Suprapubic skin (tissue), 4 donors: ENCODE results near the gene SYT1. TPM values are rescaled to one million over a fixed set of nuclear protein-coding genes. Genes with fewer than 3 reads are reported as not detected.

Experiments
- DNase-seq, 2 donors: peaks; one replicate each; pipeline ENCODE4 v3.0.0-alpha.2; 2019; ENCODE audit warnings: low spot score in 2 of 2
- H3K27ac ChIP-seq: fragments of 200-600 bp; sonication (generic); one replicate; pipeline ENCODE4 v1.5.1; 2019
- H3K27me3 ChIP-seq: fragments of 200-600 bp; sonication (generic); one replicate; pipeline ENCODE4 v1.5.1; 2019
- H3K36me3 ChIP-seq: fragments of 200-600 bp; sonication (generic); one replicate; pipeline ENCODE4 v1.5.1; 2019
- H3K4me1 ChIP-seq: fragments of 200-600 bp; sonication (generic); one replicate; pipeline ENCODE4 v1.5.1; 2019
- H3K4me3 ChIP-seq: fragments of 200-600 bp; sonication (generic); one replicate; pipeline ENCODE4 v1.5.1; 2019; ENCODE audit warnings: mild to moderate bottlenecking
- H3K9me3 ChIP-seq: fragments of 200-600 bp; sonication (generic); one replicate; pipeline ENCODE4 v1.5.1; 2019
- EP300 ChIP-seq: sonication (generic); formaldehyde crosslinking; IDR thresholded peaks from one replicate; pipeline ENCODE4 v1.6.1; 2017; ENCODE audit warnings: antibody characterized with exemption
- POLR2A ChIP-seq, 2 donors: fragments of 450-650 bp; IDR thresholded peaks; one replicate each; pipeline ENCODE4 v1.6.1; 2017; ENCODE audit warnings: antibody characterized with exemption in 2 of 2, mild to moderate bottlenecking in 2 of 2, moderate library complexity in 2 of 2
- POLR2AphosphoS5 ChIP-seq, 3 donors: sonication (generic); formaldehyde crosslinking; IDR thresholded peaks; one replicate each; pipeline ENCODE4 v1.6.1; 2017; ENCODE audit warnings: antibody characterized with exemption in 3 of 3
- WGBS: methylation state at CpG from one replicate; pipeline ENCODE4 v1.1.5; 2018; 5-methylcytosine and 5-hydroxymethylcytosine counted together
- total RNA-seq, 4 donors: library from RNA; depleted of rRNA; stranded (reverse); fragments of >200 nt; gene quantifications; one replicate each; pipeline ENCODE4 v1.1.0, GENCODE V29; 2016
- TF ChIP-seq, protein P1 (sequence below), 2 donors: fragments of 200-600 bp in 1 of 2; fragments of 450-650 bp in 1 of 2; sonication (generic) in 1 of 2; IDR thresholded peaks; one replicate each; pipeline ENCODE4 v1.5.1; 2016 to 2019; ENCODE audit warnings: antibody characterized with exemption in 2 of 2, mild to moderate bottlenecking in 1 of 2, moderate library complexity in 1 of 2

Gene SYT1
- total RNA-seq, 4 donors from 2014 or later = 0.15 to 0.31 TPM; not detected in 2

DNA sequence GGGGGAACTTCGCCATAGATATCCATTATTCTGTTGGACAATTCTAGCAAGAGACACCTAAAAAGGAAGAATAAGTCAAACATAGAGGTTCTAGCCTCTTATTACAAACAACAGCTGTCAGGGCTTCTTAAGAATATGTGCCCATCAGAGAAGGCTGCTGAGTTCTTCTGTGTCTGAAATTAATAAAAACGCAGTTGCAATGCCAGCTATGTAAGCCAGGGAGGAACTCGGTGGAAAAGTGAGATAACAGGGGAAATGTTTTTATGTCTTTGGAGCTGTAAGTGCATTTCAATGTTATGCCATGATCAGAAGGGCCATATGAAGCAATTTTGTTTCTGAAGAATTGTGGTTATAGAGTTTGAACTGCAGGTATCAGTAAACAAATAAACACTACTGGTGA lies 95.0 kb downstream of the SYT1 start:
- no peaks in the 10 kb centered on the region for H3K9me3 ChIP-seq
- no peaks in the 10 kb centered on the region for H3K36me3 ChIP-seq
- 59% methylated on average over 3 of the region's 3 CpGs for WGBS
- no peaks in the 10 kb centered on the region for H3K27me3 ChIP-seq
- H3K4me1 ChIP-seq = no peaks in the 10 kb centered on the region
- no peak overlapping the region for H3K4me3 ChIP-seq
- no peak for TF ChIP-seq POLR2A (IDR thresholded peaks at IDR 0.05)
- no peak for DNase-seq
- H3K27ac ChIP-seq = no peak overlapping the region

DNA sequence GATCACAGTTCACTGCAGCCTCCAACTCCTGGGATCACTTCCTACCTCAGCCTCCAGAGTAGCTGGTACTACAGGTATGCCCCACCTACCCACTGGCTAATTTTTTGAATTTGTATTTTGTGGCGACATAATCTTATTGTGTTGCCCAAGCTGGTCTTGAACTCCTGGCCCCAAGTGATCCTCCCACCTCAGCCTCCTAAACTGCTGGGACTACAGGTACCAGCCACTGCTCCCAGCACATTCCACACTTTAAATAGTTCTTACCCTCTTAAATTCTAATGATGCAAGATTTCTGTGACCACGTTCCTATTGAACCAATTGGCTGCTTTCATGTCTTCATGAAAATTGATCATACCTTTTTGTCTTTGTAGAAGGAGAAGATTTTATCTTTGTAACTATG lies 96.6 kb downstream of the SYT1 start:
- TF ChIP-seq EP300 = no peak
- H3K27ac ChIP-seq = no peak overlapping the region
- H3K27me3 ChIP-seq = no peaks in the 10 kb centered on the region
- H3K9me3 ChIP-seq = no peaks in the 10 kb centered on the region
- H3K4me1 ChIP-seq = no peaks in the 10 kb centered on the region
- no peaks in the 10 kb centered on the region for H3K36me3 ChIP-seq
- 90% methylated on average over 2 of the region's 2 CpGs for WGBS
- no peak for DNase-seq
- no peak overlapping the region for H3K4me3 ChIP-seq

DNA sequence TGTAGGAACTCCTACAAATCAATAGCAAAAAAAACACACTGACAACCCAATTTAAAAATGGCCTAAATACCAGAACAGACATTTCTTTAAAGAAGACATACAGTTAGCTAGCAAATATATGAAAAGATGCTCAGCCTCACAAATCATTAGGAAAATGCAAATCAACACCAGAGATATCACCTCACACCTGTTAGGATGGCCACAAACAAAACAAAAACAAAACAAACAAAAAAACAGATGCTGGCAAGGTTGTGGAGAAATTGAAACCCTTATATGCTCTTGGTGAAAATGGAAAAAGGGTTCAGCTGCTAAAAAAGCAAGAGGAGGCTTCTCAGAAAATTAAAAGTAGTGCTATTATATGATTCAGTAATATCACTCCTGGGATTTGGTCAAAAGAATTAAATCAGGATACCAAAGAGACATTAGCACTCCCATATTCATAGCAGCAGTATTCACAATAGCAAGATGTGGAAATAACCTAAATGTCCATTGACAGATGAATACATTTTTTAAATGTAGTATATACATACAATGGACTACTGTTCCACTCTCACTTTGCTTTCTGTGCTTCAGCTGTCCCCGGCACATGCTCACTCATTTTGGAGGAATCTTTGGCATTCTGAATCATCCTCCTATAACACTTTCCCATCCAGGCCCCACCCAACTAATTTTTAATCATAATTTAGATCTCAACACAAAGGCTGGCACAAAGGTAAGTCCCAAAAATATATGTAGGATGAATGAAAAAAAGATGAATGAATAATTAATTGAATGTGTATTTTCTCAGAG lies 99.1 kb downstream of the SYT1 start:
- Histone ChIP-seq H3K9me3 (no peaks in the 10 kb centered on the region), H3K36me3 (no peaks in the 10 kb centered on the region), H3K27ac (no peak overlapping the region), H3K4me1 (no peaks in the 10 kb centered on the region), H3K27me3 (no peaks in the 10 kb centered on the region), H3K4me3 (no peak overlapping the region)
- TF ChIP-seq EP300 = no peak
- TF ChIP-seq, protein P1, sequence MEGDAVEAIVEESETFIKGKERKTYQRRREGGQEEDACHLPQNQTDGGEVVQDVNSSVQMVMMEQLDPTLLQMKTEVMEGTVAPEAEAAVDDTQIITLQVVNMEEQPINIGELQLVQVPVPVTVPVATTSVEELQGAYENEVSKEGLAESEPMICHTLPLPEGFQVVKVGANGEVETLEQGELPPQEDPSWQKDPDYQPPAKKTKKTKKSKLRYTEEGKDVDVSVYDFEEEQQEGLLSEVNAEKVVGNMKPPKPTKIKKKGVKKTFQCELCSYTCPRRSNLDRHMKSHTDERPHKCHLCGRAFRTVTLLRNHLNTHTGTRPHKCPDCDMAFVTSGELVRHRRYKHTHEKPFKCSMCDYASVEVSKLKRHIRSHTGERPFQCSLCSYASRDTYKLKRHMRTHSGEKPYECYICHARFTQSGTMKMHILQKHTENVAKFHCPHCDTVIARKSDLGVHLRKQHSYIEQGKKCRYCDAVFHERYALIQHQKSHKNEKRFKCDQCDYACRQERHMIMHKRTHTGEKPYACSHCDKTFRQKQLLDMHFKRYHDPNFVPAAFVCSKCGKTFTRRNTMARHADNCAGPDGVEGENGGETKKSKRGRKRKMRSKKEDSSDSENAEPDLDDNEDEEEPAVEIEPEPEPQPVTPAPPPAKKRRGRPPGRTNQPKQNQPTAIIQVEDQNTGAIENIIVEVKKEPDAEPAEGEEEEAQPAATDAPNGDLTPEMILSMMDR (IDR thresholded peaks at IDR 0.05) = no peak
- TF ChIP-seq POLR2AphosphoS5 (IDR thresholded peaks at IDR 0.05) = no peak
- no peak for TF ChIP-seq POLR2A (IDR thresholded peaks at IDR 0.05)
- DNase-seq = no peak
- 45% methylated on average over 1 of the region's 1 CpG for WGBS

DNA sequence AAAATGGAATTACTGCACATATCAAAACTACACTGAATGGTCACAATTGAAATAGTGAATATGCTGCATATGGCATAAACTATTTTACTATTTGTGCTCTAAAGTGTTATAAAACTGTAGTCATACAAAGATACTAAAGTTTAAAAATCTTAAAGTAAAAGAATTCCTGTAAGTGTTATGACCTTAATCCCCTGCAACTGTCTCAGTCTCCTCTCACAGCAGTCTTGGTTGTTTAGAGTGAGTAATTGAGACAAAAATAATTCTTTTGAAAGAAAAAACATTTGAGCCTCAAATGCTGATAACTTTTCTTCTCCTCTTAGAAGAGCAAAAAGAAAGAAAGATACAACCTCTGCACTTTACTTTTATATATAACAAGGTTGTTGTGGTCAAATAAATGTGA lies 99.9 kb downstream of the SYT1 start:
- Histone ChIP-seq H3K9me3 (no peaks in the 10 kb centered on the region), H3K4me1 (no peaks in the 10 kb centered on the region), H3K36me3 (no peaks in the 10 kb centered on the region), H3K4me3 (no peak overlapping the region), H3K27me3 (no peaks in the 10 kb centered on the region), H3K27ac (no peak overlapping the region)
- no peak for DNase-seq
- TF ChIP-seq POLR2A (IDR thresholded peaks at IDR 0.05) = no peak
- no peak for TF ChIP-seq EP300
- no peak for TF ChIP-seq POLR2AphosphoS5 (IDR thresholded peaks at IDR 0.05)
- TF ChIP-seq, protein P1 (IDR thresholded peaks at IDR 0.05) = no peak

DNA sequence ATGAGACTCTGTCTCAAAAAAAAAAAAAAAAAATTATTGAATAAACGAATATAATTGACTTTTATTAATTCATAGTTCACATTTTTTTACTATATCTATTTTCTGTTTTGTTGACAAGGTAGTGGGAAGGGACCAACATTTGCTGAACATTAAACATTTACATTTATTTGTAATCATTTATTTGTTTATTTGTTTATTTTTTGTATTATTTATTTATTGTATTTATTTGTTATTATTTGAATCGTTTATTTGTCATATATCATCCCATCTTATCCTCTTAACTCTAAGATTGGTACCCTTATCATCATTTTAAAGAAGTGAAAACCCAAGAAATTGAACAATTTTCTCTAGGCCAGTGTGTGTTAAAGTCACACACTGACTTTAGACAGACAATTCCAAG lies 101.5 kb downstream of the SYT1 start:
- DNase-seq = no peak
- no peaks in the 10 kb centered on the region for H3K36me3 ChIP-seq
- H3K27ac ChIP-seq = no peak overlapping the region
- TF ChIP-seq EP300 (no peak), POLR2AphosphoS5 (IDR thresholded peaks at IDR 0.05) (no peak), POLR2A (IDR thresholded peaks at IDR 0.05) (no peak)
- TF ChIP-seq, protein P1 (IDR thresholded peaks at IDR 0.05) = no peak
- no peaks in the 10 kb centered on the region for H3K9me3 ChIP-seq
- no peaks in the 10 kb centered on the region for H3K4me1 ChIP-seq
- H3K27me3 ChIP-seq = no peaks in the 10 kb centered on the region
- H3K4me3 ChIP-seq = no peak overlapping the region
- WGBS = 77% methylated on average over 2 of the region's 2 CpGs

DNA sequence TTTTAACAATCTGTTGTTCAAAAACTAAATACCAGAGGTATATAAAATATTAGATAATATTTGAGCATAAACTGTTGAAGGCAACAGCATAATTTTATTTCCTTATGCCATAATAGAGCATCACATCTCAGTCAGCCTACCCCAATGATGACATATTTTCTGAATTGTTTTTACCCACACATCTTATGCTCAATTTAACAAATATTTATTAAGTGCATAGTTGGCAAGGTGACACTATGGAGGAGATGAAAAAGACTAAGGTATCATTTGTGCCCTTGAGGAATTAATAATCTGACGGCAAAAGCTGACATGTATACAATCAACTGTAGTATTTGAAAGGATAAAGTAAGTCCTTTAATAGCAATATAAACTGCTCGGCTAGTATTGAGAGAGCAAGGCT lies 102.4 kb downstream of the SYT1 start:
- DNase-seq = no peak
- no peaks in the 10 kb centered on the region for H3K9me3 ChIP-seq
- no peak overlapping the region for H3K27ac ChIP-seq
- TF ChIP-seq POLR2A (IDR thresholded peaks at IDR 0.05) = no peak
- WGBS = 57% methylated on average over 2 of the region's 2 CpGs
- H3K4me3 ChIP-seq = no peak overlapping the region
- H3K4me1 ChIP-seq = no peaks in the 10 kb centered on the region
- no peaks in the 10 kb centered on the region for H3K36me3 ChIP-seq
- H3K27me3 ChIP-seq = no peaks in the 10 kb centered on the region

DNA sequence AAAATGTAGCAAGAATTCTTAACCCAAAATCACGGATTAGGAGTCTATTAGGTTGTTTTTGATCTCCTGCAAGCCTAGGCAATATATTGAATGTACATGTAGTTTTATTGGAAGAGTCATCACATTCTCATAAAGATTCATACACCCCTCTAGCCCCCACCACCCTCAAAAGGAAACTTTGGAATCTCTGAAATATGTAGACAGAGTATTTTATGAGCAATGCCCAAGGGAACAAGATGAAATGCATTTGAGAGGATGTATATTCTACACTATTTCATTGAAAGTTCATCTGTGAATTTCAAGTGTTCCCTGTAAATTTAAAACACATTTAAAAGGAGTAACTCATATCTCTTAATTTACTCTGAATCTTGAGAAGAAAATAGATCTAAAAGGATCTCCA lies 103.7 kb downstream of the SYT1 start:
- no peaks in the 10 kb centered on the region for H3K27me3 ChIP-seq
- no peak for DNase-seq
- no peak overlapping the region for H3K4me3 ChIP-seq
- no peaks in the 10 kb centered on the region for H3K36me3 ChIP-seq
- no peaks in the 10 kb centered on the region for H3K9me3 ChIP-seq
- 37% methylated on average over 1 of the region's 1 CpG for WGBS
- H3K27ac ChIP-seq = no peak overlapping the region
- no peaks in the 10 kb centered on the region for H3K4me1 ChIP-seq
- no peak for TF ChIP-seq POLR2A (IDR thresholded peaks at IDR 0.05)
- no peak for TF ChIP-seq POLR2AphosphoS5 (IDR thresholded peaks at IDR 0.05)
- TF ChIP-seq, protein P1 (IDR thresholded peaks at IDR 0.05) = no peak
- no peak for TF ChIP-seq EP300
